SK-N-DZ (cell line): ENCODE results near the gene SLC30A4.
"Not testable (repeated sequence)": the region's sequence is repeated elsewhere in the genome, so short reads cannot be mapped to it uniquely, and the experiment has no call there.

Experiments
- DNase-seq: peaks from one replicate; pipeline ENCODE4 v3.0.0-alpha.2; 2015; ENCODE audit warnings: low spot score

The SLC30A4 gene

DNA sequence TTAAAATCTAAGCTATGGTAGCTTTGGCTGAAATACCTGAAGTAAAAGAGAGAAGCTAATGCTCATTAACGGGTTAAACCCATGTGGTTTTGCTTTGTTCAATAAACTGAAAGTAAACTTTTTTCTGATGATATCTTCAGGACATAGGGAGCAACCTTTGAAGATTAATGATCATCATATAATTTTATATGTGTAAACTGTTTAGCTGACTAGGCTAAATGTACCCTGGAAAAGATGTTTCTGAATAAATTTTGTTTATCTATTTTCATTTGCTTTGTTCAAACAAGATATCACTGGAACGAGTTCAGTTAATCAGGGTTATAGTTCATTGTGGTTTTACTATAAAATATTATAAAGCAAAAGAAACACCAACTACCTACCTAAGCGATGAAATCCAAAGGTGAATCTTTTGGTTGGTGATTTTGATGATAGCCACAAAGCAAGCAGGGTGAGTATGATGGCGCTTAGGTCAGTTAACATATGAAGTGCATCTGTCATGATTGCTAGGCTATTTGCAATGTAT, 11.7 kb downstream of the SLC30A4 start:
- DNase-seq: no peak

GRCh38 chr15:45507143-45507542, 15.4 kb downstream of the SLC30A4 start:
- DNase-seq: not testable (repeated sequence)

DNA sequence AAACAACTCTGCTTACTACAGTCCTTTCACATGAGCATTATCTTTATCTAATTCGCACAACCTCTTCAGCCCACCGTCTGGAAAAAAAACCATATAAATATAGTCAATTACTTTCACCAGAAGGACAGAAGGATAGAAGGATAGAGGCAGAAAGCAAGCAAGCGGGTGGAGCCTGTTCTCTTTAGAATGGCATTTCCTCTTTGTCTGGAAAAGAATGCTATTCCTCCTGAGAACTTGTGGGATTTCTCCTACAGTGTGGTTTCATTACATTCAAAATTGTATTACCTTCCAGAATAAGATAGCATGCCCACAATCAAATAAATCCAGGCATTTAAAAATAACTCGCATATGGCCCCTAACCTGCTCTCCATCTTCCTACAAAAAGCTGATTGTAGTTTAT, 23.1 kb downstream of the SLC30A4 start:
- no peak for DNase-seq

DNA sequence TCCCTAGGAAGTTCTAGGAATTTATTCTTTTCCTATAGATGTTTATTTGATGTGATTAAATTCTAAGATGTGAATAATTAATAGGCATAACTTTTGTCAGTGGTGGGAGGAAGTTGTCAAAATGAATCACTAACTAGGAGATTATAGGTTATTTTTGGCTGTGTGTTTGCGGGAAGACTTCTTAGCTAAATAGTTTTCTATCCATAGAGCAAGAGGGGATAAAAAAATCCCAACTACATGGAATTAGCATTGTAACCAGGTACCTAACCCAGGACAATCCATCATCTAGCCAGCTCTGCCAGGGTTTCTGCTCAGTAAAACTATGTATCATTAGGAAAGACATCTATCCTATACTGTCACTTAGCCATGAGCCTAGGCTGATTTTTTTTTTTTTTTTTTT, 23.9 kb downstream of the SLC30A4 start:
- DNase-seq: no peak

GRCh38 chr15:45497261-45497660, 25.3 kb downstream of the SLC30A4 start:
- no peak for DNase-seq

DNA sequence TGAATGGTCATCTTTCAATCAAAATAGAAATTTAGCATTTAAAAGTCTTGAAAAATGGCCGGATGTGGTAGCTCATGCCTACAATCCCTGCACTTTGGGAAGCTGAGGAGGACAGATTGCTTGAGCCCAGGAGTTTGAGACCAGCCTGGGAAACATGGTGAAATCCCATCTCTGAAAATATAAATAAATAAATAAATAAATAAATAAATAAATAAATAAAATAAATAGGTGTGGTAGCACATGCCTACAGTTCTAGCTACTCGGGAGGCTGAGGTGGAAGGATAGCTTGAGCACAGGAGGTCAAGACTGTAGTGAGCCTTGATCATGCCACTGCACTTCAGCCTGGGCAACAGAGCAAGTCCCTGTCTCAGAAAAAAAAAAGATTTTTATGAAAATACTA, 25.9 kb downstream of the SLC30A4 start:
- no peak for DNase-seq

DNA sequence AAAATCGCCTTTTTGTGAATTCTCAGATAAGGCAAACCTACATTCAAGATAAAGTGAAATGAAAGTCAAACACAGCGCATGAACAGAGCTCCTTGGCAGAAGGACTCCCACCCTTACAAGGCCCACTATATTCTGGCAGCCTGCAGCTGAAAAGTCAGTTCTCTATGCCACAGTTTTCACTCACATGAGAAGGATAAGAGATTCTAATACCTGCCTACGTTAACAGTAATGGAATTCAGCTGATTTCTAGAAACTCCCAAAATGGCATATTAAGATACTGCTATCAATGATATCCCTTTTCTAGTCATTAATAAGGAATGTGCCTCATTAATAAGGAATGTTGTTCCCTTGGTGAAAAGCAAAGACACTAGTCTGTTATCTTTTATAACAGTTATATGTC, 27.0 kb downstream of the SLC30A4 start:
- no peak for DNase-seq

DNA sequence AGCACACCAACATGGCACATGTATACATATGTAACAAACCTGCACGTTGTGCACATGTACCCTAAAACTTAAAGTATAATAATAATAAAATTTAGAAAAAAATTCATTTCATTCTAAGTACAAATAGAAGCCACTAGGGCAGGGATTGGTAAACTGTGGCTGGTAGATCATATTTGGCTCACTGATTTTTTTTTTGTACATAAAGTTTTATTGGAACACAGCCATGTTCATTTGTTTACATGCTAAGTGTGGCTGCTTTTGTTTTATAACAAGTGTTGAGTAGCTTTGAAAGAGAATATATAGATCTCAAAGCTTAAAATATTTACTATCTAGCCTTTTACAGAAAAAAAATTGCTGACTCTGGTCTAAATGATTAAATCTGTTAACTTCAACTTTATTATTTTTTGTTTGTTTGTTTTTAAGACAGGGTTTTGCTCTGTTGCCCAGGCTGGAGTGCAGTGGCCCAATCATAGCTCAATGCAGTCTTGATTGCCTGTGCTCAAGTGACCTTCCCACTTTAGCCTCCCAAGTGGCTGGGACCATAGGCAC, 32.8 kb downstream of the SLC30A4 start:
- no peak for DNase-seq

GRCh38 chr15:45486317-45486716, 36.2 kb downstream of the SLC30A4 start:
- no peak for DNase-seq

GRCh38 chr15:45481135-45481534, 41.4 kb downstream of the SLC30A4 start:
- no peak for DNase-seq

GRCh38 chr15:45476410-45476809, 46.1 kb downstream of the SLC30A4 start:
- DNase-seq: no peak

DNA sequence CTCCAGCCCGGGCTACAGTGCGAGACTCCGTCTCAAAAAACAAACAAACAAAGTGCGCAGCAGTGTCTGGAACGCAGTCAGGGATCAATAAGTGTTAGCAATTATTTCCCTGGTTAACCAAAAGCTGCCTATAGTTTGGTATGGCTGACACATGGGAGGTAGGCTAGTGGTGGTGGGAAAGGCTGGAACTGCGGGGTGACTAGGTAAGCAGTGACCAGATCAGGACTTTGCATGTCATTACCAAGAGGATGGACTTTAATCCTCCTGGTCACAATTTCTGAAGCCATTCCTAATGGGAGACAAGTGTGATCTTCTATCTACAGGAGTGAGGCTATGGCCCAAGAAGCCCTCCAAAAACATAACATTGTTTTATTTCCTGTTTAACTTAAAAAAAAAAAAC, 47.8 kb downstream of the SLC30A4 start:
- DNase-seq: no peak

DNA sequence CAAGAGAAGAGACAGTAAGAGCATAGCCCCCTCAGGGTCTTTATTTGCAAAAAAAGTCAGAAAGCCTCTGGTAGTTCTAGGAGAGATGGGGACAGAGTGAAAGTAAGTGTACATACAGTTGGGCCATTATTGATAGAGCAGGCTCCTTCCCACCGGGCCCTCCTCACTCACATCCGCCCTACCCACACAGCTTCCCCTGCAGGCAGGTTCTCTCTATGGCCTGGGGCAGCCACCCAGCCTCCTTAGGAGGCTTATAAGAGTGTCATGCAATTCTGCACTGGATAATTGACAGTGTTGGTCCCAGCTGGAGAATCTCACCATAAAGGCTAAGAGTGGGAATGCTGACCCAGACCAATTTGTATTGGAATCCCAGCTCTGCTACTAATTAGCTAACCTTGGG, 49.5 kb downstream of the SLC30A4 start:
- no peak for DNase-seq

DNA sequence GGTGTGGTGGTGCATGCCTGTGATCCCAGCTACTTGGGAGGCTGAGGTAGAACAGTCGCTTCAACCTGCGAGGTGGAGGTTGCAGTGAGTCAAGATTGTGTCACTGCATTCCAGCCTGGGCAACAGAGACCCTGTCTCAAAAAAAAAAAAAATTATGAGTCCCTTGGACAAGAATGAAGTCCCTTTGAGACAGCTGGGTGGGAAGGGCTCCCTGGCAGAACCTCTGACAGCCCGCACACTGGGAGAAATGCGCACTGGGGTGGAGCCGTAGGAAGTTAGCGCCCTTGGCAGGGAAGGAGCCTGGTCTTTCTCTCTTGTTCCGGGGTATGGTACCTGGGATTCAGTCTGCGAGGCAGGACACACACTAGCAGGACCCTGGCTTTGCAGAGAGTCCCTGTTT, 51.4 kb downstream of the SLC30A4 start:
- DNase-seq: no peak

- no peak for DNase-seq
Measured at GRCh38 chr15:45469441-45469840, 53.1 kb downstream of the SLC30A4 start.

DNA sequence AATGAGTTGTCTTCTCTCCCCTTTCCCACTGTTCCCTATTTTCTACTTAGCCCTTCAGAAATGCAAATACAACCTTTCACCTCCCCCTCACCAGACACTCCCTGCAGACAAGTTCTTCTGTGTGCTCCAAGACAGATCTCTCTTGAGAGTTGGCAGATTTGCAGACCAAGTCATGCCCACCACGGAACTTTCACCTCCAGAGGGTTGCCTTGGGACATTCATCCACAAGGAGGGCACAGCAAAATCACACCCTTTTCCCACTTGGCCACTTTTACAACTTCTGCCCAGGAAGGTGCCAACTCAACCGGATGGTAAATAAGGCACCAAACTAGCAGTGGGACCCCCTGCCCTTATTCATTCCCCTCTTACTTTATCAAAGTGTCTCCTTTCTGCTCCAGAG, 53.5 kb downstream of the SLC30A4 start:
- no peak for DNase-seq

DNA sequence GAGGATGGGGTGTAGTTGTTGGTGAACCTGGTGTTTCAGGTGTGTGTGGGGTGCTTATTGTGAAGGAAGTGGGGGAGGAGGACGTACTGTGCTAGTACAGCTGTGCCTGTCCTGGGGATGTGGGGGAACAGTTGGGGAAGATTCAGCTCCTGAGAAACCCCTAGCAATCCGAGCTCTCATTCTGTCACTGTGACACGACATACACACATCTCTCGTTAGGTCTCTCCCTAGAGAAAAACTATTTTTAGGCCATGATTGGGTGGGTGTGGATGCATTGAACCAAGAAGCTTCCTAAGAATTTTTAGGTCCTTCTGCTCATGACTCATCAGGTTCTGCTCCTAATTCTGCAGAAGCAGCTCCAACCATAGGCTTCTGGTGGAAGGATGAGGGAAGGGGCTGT, 54.3 kb downstream of the SLC30A4 start:
- no peak for DNase-seq

- DNase-seq: peak; percentile 53
Measured at GRCh38 chr15:45458746-45459403, 63.7 kb downstream of the SLC30A4 start.

GRCh38 chr15:45457641-45458539, 64.7 kb downstream of the SLC30A4 start:
- DNase-seq: peak; percentile 82

DNA sequence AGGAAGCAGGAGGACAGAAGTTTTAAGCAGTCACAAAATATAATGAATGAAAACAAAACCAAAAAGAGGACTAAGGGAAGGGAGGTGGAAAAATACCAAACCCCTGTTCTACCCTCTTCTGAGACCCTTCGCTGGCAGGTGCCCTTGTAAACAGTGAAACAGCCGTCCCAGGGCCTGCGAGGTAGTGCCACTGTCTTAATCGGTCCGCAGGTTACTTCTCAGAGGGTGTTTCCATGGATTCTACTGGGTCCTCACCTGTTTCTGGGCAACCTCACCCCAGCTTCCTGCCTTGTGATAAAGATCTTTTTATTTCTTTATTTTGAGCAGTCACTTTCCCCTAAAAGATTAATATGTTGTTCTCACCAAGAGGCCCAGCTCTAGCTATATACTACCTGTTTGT, 65.3 kb downstream of the SLC30A4 start:
- no peak for DNase-seq

DNA sequence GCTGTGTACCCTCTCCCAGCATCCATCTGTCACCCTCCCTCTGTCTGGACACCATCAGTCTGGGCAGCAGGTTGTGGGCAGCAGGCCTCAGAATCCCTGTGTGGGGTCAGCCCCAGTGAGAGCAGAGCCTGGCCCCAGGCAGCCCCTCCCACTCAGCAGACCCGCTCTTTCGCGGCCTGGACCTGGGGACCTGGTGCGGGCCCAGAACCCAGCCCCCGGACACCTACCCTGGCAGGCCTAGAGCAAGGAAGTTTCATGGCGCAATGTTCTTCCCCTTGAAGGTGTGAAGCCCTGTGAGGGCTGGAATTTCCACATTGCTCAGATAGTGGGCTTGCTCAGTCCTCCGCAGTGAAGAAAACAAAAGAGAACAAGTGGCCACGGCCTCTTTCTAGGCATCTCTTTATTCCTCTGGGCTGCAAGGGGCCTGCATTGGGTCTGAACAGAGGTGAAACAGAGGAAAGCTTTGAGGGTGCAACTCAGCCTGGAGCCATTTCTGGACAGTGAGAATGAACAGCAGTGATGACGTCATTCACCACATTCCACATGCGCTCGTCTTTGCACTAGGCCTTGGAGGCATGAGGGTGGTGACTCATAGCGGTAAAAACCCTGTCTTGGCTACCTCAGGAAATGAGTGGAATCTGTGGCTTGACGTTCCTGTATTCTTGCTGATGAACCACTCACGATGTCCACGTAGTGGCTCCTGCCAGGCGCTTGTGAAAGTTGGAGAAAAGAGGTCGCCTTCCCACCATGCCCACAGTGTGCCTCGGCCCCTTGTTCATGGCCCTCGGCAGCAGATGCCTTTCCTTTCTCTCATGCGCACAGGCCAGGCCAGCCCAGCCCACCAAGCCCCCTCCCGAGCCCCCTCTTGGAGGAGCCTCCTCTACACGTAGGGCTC, 66.1 kb downstream of the SLC30A4 start:
- peak; percentile 46 for DNase-seq

DNA sequence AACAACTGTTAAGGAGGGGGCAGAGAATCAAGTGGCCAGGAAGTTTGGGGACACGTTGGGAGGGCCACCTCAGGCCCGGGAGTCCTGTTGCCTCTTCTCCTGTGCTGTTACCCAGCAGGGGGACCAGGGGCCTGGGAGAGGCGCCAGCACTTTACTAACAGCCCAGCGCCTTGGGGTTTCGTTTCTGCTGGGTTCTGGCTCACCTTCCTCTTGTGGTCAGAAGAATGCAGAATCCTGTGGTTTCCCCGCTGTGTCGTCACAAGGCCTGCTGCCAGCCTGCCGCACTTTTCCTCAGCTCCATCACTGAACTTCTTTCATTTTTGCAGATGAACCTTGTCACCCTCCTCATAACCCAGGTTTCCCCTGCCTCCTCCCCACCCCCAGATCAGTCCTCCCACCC, 67.7 kb downstream of the SLC30A4 start:
- no peak for DNase-seq
